MV-4-11 (cell line): ENCODE results near the gene GCHFR.

Experiments used
- DNase-seq: peaks from one replicate; lab custom pipeline; 2025; lab: John Stamatoyannopoulos, UW

Gene GCHFR

DNA sequence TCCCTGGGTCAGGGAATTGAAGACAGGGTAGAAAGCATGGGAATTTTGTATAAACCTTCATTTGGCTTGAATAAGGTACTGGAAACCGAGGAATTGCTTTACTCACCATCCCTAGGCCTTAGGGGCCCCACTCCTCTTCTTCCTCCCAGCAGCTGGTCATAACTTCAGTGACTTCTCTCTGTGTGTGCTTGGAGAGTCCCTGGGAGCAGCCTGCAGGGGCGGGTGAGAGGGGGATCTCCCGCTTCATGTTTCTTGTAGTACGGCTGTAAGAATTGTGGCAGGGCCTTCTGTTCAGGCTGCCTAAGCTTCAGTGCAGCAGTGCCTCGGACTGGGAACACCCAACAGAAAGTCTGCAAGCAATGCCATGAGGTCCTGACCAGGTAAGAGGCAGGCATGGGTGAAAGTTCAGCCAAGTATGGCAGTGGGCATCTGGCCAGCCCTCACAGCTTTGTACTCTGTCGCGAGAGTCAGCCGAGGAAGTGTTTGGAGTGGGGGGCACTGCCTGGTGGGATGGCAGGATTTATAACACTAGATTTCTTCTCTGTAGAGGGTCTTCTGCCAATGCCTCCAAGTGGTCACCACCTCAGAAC lies 45.1 kb downstream of the GCHFR start:
- DNase-seq, result no peak

DNA sequence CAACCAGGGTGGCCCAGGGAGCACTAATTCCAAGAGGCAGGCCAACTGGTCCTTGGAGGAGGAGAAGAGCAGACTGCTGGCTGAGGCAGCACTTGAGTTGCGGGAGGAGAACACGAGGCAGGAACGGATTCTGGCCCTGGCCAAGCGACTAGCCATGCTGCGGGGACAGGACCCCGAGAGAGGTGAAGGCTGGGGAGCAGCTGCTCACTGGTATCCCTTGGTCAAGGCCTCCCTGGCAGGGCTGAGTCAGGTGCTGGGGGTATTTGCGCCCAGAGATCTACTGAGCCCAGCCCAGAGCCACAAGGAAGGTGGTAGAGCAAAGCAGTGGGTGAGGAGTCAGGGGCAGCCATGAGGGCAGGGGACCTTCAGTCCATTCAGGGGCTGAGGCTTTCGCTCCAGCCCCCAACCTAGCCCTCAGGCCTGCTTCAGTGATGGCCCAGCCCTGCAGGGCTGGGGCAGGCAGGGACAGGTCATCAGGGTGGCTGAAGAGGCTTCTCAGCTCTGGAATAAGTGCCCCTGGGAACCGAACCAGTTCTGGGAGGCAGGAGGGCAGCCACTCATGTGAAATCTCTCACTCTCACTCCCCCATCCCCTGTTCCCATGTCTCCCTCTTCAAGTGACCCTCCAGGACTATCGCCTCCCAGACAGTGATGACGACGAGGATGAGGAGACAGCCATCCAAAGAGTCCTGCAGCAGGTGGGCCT lies 49.0 kb downstream of the GCHFR start:
- DNase-seq, result no peak

DNA sequence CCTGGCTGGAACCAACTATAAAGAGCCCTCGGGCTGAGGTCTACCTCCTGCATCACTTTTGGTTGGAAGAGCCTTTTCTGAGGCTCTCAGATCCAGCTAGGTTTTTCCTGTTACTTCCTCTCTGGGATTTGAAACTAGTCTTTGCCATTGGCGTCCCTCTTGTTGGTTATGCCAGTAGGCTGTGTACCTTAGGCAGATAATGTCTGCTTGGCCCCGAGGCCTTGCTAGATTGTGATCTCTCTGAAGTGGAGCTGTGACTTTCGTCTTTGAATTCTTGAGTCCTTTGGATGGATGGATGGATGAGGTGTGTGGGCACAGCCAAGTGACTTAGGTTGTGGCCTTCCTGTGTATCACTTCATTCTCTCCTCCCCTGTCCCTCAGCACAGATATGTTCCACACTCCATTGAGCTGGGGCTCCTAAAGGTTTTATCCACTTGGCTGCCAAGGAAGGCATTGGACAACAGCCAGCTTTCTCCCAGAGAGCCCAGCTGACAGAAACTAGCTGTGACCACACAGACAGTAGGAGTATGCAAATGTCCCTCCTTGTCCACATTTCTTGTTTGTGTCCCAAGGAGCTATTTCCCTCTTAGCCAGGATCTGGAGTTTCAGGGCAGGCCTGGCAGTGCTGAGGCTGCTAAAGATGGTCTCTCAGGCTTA lies 51.3 kb downstream of the GCHFR start:
- no peak for DNase-seq
